Body of pancreas (tissue), 4 donors: ENCODE results near the gene LRRFIP1. TPM values are rescaled to one million over a fixed set of nuclear protein-coding genes. Genes with fewer than 3 reads are reported as not detected.
A peak's percentile ranks its signal among the peaks of the same experiment; 100 is the strongest.

ENCODE experiments used
- ATAC-seq: fragments of 150-250 bp; one replicate; pipeline ENCODE4 v1.9.1; 2016
- DNase-seq, 4 donors: peaks; one replicate each; pipeline ENCODE4 v3.0.0-alpha.2; 2019
- H3K27ac ChIP-seq, 4 donors: fragments of 200-600 bp; sonication (generic); 1 replicate in 3 of 4; 2 replicates in 1 of 4; pipeline versions ENCODE4 v1.5.1 to v1.6.1; 2016 to 2019; ENCODE audit warnings: mild to moderate bottlenecking in 1 of 4, mixed read lengths in 1 of 4, moderate library complexity in 1 of 4
- H3K27me3 ChIP-seq, 2 donors: fragments of 200-600 bp; sonication (generic); one replicate each; pipeline ENCODE4 v1.6.0; 2016; ENCODE audit warnings: mild to moderate bottlenecking in 1 of 2
- H3K36me3 ChIP-seq, 2 donors: fragments of 200-600 bp; sonication (generic); replicated peaks in 1 of 2; 2 replicates each; pipeline ENCODE4 v1.5.1; 2016; ENCODE audit warnings: low read depth in 2 of 2; ENCODE audit not compliant: insufficient read depth in 1 of 2
- H3K4me1 ChIP-seq: fragments of 200-600 bp; sonication (generic); one replicate; pipeline ENCODE4 v1.6.0; 2016
- H3K4me3 ChIP-seq, 2 donors: fragments of 200-600 bp; sonication (generic); 1 replicate in 1 of 2; 2 replicates in 1 of 2; pipeline ENCODE4 v1.5.1; 2016 to 2019
- H3K9me3 ChIP-seq, 3 donors: fragments of 200-600 bp; sonication (generic); 1 replicate in 2 of 3; 2 replicates in 1 of 3; pipeline ENCODE4 v1.5.1; 2016
- POLR2A ChIP-seq, 3 donors: fragments of 450-650 bp; IDR thresholded peaks; one replicate each; pipeline ENCODE4 v1.6.1; 2016; ENCODE audit warnings: antibody characterized with exemption in 3 of 3, mild to moderate bottlenecking in 2 of 3
- WGBS, 2 donors: methylation state at CpG; one replicate each; pipeline ENCODE4 v1.1.5; 2017; 5-methylcytosine and 5-hydroxymethylcytosine counted together
- intact Hi-C: fragments of 100-400 bp; cut with DNase I; formaldehyde crosslinking; loops from one replicate; pipeline ENCODE4 v1.15.1; 2023
- total RNA-seq, 2 donors: library from RNA; depleted of rRNA; stranded (reverse); fragments of >200 nt; gene quantifications; one replicate each; pipeline ENCODE4 v1.1.0, GENCODE V29; 2016
- TF ChIP-seq, protein P1 (sequence below), 7 experiments: fragments of 450-650 bp in 4 of 7; fragments of 200-600 bp in 3 of 7; sonication (generic) in 3 of 7; IDR thresholded peaks; one replicate each; pipeline ENCODE4 v1.5.1; 2016 to 2019; ENCODE audit warnings: antibody characterized with exemption in 7 of 7

The LRRFIP1 gene
- total RNA-seq, 2 donors from 2014 or later = 49.8 to 57.1 TPM

- intact Hi-C loops = no loop called here
- 85 to 93% methylated on average over 18 of the region's 19 CpGs for WGBS, 2 donors
- Histone ChIP-seq H3K4me3 (no peak overlapping the region), H3K36me3 (no peaks in the 10 kb centered on the region), H3K9me3 (no peaks in the 10 kb centered on the region), H3K27me3 (no peaks in the 10 kb centered on the region), H3K4me1 (peaks cover 67% of the 10 kb centered on the region), H3K27ac (peak overlapping the region in 2 of 4 donors; percentile 2 to 38)
- ATAC-seq = no peak
- DNase-seq = no peak
- TF ChIP-seq, protein P1, sequence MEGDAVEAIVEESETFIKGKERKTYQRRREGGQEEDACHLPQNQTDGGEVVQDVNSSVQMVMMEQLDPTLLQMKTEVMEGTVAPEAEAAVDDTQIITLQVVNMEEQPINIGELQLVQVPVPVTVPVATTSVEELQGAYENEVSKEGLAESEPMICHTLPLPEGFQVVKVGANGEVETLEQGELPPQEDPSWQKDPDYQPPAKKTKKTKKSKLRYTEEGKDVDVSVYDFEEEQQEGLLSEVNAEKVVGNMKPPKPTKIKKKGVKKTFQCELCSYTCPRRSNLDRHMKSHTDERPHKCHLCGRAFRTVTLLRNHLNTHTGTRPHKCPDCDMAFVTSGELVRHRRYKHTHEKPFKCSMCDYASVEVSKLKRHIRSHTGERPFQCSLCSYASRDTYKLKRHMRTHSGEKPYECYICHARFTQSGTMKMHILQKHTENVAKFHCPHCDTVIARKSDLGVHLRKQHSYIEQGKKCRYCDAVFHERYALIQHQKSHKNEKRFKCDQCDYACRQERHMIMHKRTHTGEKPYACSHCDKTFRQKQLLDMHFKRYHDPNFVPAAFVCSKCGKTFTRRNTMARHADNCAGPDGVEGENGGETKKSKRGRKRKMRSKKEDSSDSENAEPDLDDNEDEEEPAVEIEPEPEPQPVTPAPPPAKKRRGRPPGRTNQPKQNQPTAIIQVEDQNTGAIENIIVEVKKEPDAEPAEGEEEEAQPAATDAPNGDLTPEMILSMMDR (IDR thresholded peaks at IDR 0.05) = no peak
- no peak for TF ChIP-seq POLR2A (IDR thresholded peaks at IDR 0.05)
Observed at GRCh38 chr2:237699870-237700511, 72.6 kb downstream of the LRRFIP1 start.

DNA sequence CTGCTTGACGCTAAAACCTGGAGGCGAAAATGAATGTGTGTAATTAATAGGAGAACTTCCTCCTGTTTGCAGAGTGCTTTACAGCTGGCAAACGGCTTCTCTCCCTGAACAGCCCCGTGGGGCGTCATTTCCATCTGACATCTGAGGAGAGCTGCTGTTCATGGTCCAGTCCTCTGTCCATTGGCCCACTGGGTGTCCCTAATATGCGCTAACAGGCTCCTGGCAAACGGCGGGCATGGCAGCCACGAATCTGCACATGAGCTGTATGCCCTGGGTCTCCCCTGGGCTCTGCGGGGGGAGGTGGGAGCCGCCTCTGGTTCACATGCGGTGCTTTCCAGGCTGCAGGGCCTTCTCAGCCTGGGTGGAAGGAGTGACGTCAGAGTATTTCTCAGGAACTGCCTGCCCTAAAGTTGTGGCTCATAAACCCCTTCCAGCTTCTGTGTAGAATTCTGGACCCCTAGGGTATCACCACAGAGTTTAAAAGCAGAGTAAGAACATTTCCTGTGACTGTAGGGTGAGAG is 73.2 kb downstream of the LRRFIP1 start:
- Histone ChIP-seq H3K4me1 (peaks cover 61% of the 10 kb centered on the region), H3K36me3 (no peaks in the 10 kb centered on the region), H3K9me3 (no peaks in the 10 kb centered on the region), H3K27me3 (no peaks in the 10 kb centered on the region), H3K27ac (peak overlapping the region in 2 of 4 donors; percentile 2 to 38), H3K4me3 (no peak overlapping the region)
- DNase-seq (no peak), ATAC-seq (peak; percentile 5)
- intact Hi-C loops = no loop called here
- no peak for TF ChIP-seq POLR2A (IDR thresholded peaks at IDR 0.05)
- TF ChIP-seq, protein P1 (IDR thresholded peaks at IDR 0.05) = no peak
- WGBS, 2 donors = 54 to 67% methylated on average over 6 to 13 of the region's 13 CpGs

DNA sequence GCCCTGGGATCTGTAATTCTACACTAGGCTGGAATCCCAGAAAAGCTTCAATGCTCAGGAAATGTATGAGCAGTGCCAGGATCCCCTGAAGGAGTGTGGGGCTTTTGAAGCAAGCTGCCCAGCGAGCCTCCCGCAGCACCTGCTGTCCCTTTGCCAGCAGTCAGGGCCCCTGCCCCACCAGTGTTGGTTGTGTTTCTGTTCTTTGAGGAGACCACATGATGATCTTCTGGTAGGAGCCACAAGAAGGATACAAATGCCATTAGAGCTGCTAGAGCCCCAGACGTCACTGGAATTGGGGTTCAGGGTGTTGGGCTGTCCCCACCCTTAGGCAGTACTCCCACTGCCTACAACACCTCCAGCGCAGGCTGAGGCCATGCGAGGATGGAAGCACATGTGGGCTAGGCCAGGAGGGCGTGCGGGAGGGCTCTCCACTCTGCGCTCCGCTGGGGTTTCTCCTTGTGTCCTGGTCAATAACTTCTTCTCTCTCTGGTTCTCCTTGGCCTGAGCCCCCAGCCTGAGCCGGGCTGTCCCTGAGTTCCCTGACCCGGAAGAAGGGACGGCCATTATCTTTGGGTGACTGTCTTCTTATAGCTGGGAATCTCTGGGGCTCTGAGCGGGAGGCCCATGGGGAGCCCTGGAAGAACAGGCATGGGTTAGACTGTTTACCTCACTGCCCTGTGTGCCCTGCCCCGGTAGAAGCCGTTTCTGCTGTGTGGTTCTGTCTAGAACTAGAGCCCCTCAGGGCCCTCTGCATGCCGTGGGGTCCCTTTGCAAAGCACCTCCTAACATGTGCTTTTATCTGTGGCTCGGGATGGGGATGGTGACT is 73.9 kb downstream of the LRRFIP1 start:
- no peak for ATAC-seq
- intact Hi-C loops = no loop called here
- TF ChIP-seq POLR2A (IDR thresholded peaks at IDR 0.05) = no peak
- TF ChIP-seq, protein P1 (IDR thresholded peaks at IDR 0.05) = no peak
- 85 to 93% methylated on average over 14 to 17 of the region's 17 CpGs for WGBS, 2 donors
- Histone ChIP-seq H3K4me1 (peaks cover 57% of the 10 kb centered on the region), H3K36me3 (no peaks in the 10 kb centered on the region), H3K4me3 (no peak overlapping the region), H3K27ac (peak overlapping the region in 3 of 4 donors; percentile 2 to 38 (median 34)), H3K9me3 (no peaks in the 10 kb centered on the region), H3K27me3 (no peaks in the 10 kb centered on the region)
- DNase-seq = no peak

GRCh38 chr2:237701859-237702390 is 74.5 kb downstream of the LRRFIP1 start:
- intact Hi-C loops = no loop called here
- no peak overlapping the region for H3K4me3 ChIP-seq
- H3K27ac ChIP-seq = peak overlapping the region in 3 of 4 donors; percentile 32 to 55 (median 34)
- H3K27me3 ChIP-seq = no peaks in the 10 kb centered on the region
- H3K36me3 ChIP-seq = no peaks in the 10 kb centered on the region
- H3K9me3 ChIP-seq = no peaks in the 10 kb centered on the region
- peaks cover 51% of the 10 kb centered on the region for H3K4me1 ChIP-seq
- 47 to 54% methylated on average over 10 of the region's 10 CpGs for WGBS, 2 donors
- ATAC-seq (no peak), DNase-seq (no peak)
- no peak for TF ChIP-seq POLR2A (IDR thresholded peaks at IDR 0.05)
- TF ChIP-seq, protein P1 (IDR thresholded peaks at IDR 0.05) = no peak
